Right atrium auricular region (tissue), 2 donors: Measurements from ENCODE around the gene NEURL4. TPM values are rescaled to one million over a fixed set of nuclear protein-coding genes. Genes with fewer than 3 reads are reported as not detected.

ENCODE experiments used
- DNase-seq: peaks from one replicate; pipeline ENCODE4 v3.0.0-alpha.2; 2019; ENCODE audit warnings: low spot score
- H3K27ac ChIP-seq, 2 donors: fragments of 200-600 bp; sonication (generic); 1 replicate in 1 of 2; 2 replicates in 1 of 2; pipeline ENCODE4 v1.5.1; 2016 to 2019
- H3K27me3 ChIP-seq, 2 donors: fragments of 200-600 bp; sonication (generic); one replicate each; pipeline versions ENCODE4 v1.5.1 to v1.6.0; 2017 to 2019
- H3K36me3 ChIP-seq: fragments of 200-600 bp; sonication (generic); one replicate; pipeline ENCODE4 v1.5.1; 2016
- H3K4me1 ChIP-seq, 2 donors: fragments of 200-600 bp; sonication (generic); one replicate each; pipeline versions ENCODE4 v1.5.1 to v1.6.0; 2017 to 2019
- H3K4me3 ChIP-seq, 2 donors: fragments of 200-600 bp; sonication (generic); 1 replicate in 1 of 2; 2 replicates in 1 of 2; pipeline ENCODE4 v1.5.1; 2017 to 2019; ENCODE audit warnings: mild to moderate bottlenecking in 1 of 2, moderate library complexity in 1 of 2
- H3K9me3 ChIP-seq, 2 donors: fragments of 200-600 bp; sonication (generic); one replicate each; pipeline ENCODE4 v1.5.1; 2019
- CTCF ChIP-seq, 2 donors: fragments of 200-600 bp; sonication (generic); IDR thresholded peaks; one replicate each; pipeline ENCODE4 v1.5.1; 2019; ENCODE audit warnings: antibody characterized with exemption in 2 of 2
- total RNA-seq, 2 donors: library from RNA; depleted of rRNA; stranded (reverse); fragments of >200 nt; gene quantifications; one replicate each; pipeline ENCODE4 v1.1.0, GENCODE V29; 2016

Gene NEURL4
- total RNA-seq, 2 donors from 2014 or later = 9.5 to 12.8 TPM

GRCh38 chr17:7328009-7328408 is 1.1 kb downstream of the NEURL4 start:
- TF ChIP-seq CTCF (IDR thresholded peaks at IDR 0.05) = no peak
- H3K4me3 ChIP-seq = no peak overlapping the region
- no peaks in the 10 kb centered on the region for H3K27me3 ChIP-seq
- H3K4me1 ChIP-seq = peaks cover 0 to 22% of the 10 kb centered on the region in 2 donors
- H3K36me3 ChIP-seq = peaks cover 32% of the 10 kb centered on the region
- H3K27ac ChIP-seq = peak overlapping the region in 1 of 2 donors; percentile 92
- no peak for DNase-seq
- H3K9me3 ChIP-seq = no peaks in the 10 kb centered on the region

DNA sequence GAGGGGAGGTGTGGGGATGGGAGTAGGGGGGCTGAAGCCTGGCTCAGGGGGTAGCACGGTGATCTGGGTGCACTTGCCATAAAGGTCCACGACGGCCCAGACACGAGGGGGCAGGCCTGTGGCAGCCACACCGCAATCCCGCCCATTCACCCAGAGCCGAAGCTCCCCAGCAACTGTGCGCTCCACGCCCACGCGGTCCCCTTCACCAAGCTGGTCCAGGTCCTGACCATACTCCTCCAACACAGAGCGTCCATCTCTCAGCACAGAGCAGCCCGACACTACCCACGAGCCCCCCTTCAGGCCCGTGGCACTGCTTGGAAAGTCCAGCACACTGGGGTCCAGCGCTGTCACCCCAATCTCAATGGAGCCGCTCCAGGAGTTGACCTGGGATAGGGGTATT is 1.6 kb downstream of the NEURL4 start:
- no peak for DNase-seq
- Histone ChIP-seq H3K4me3 (no peak overlapping the region), H3K36me3 (peaks cover 38% of the 10 kb centered on the region), H3K27me3 (no peaks in the 10 kb centered on the region), H3K27ac (no peak overlapping the region), H3K9me3 (no peaks in the 10 kb centered on the region), H3K4me1 (peaks cover 0 to 22% of the 10 kb centered on the region in 2 donors)
- no peak for TF ChIP-seq CTCF (IDR thresholded peaks at IDR 0.05)

GRCh38 chr17:7327056-7327455 is 2.1 kb downstream of the NEURL4 start:
- Histone ChIP-seq H3K9me3 (no peaks in the 10 kb centered on the region), H3K36me3 (peaks cover 42% of the 10 kb centered on the region), H3K4me3 (no peak overlapping the region), H3K27ac (no peak overlapping the region), H3K27me3 (no peaks in the 10 kb centered on the region), H3K4me1 (peaks cover 0 to 22% of the 10 kb centered on the region in 2 donors)
- TF ChIP-seq CTCF (IDR thresholded peaks at IDR 0.05) = no peak
- DNase-seq = no peak

GRCh38 chr17:7326186-7326585 is 2.9 kb downstream of the NEURL4 start:
- Histone ChIP-seq H3K9me3 (no peaks in the 10 kb centered on the region), H3K36me3 (peaks cover 51% of the 10 kb centered on the region), H3K27me3 (no peaks in the 10 kb centered on the region), H3K4me1 (peaks cover 0 to 22% of the 10 kb centered on the region in 2 donors), H3K27ac (no peak overlapping the region), H3K4me3 (no peak overlapping the region)
- no peak for TF ChIP-seq CTCF (IDR thresholded peaks at IDR 0.05)
- DNase-seq = no peak

GRCh38 chr17:7325031-7325528 is 4.1 kb downstream of the NEURL4 start:
- no peaks in the 10 kb centered on the region for H3K9me3 ChIP-seq
- H3K4me1 ChIP-seq = peaks cover 0 to 16% of the 10 kb centered on the region in 2 donors
- H3K4me3 ChIP-seq = no peak overlapping the region
- H3K36me3 ChIP-seq = peaks cover 62% of the 10 kb centered on the region
- no peaks in the 10 kb centered on the region for H3K27me3 ChIP-seq
- TF ChIP-seq CTCF (IDR thresholded peaks at IDR 0.05) = no peak
- H3K27ac ChIP-seq = no peak overlapping the region
- DNase-seq = no peak

- Histone ChIP-seq H3K27me3 (no peaks in the 10 kb centered on the region), H3K27ac (no peak overlapping the region), H3K9me3 (no peaks in the 10 kb centered on the region), H3K4me3 (no peak overlapping the region), H3K36me3 (peaks cover 65% of the 10 kb centered on the region), H3K4me1 (peaks cover 0 to 16% of the 10 kb centered on the region in 2 donors)
- DNase-seq = no peak
- TF ChIP-seq CTCF (IDR thresholded peaks at IDR 0.05) = peak in 1 of 2 donors; percentile 11
These were observed 4.7 kb downstream of the NEURL4 start for GRCh38 chr17:7324438-7324779.
